OCI-M1 (cell line): ENCODE measurements around the gene GCFC2.

ENCODE experiments used
- DNase-seq: peaks from one replicate; lab custom pipeline; 2025; lab: John Stamatoyannopoulos, UW

Gene GCFC2

DNA sequence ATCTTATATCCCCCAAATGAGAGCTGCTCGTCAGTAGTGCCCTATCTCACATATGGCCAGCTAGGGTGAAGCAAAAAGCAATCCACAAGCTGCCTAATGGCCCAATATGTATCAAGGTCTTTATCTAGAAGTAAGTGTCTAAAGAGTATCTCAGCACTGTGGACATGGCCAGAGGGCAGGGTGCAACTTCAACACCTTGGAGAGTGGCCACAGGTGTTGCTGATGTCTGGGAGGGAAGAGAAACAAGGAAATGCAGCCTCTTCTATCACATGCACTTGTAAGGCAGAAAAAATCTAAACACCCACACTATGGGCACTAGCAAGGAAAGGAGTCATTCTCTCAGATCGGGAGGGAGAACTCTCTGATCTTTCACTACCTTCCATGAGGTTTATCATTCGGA lies 87.8 kb downstream of the GCFC2 start:
- DNase-seq = no peak

GRCh38 chr2:75622500-75622899 lies 88.2 kb downstream of the GCFC2 start:
- DNase-seq = no peak

DNA sequence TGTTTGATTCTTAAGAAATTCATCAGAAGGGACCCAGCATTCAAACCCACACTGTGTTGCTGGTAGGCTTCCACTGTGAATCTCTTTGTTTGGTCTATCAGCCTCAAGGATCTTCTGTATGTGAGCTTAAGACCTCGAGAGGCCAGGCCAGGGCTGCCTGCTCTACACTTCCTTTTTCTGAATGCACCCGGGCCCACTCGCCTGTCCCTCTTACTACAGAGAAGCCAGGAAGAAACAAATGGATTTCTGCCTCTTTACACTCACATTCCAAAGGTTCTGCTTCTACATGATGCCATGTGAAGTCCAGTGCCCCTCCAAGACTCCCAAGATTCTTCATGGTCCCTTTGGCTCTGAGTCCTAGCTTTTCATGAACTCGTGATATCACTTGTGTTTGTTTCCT lies 89.5 kb downstream of the GCFC2 start:
- DNase-seq = peak; percentile 26

DNA sequence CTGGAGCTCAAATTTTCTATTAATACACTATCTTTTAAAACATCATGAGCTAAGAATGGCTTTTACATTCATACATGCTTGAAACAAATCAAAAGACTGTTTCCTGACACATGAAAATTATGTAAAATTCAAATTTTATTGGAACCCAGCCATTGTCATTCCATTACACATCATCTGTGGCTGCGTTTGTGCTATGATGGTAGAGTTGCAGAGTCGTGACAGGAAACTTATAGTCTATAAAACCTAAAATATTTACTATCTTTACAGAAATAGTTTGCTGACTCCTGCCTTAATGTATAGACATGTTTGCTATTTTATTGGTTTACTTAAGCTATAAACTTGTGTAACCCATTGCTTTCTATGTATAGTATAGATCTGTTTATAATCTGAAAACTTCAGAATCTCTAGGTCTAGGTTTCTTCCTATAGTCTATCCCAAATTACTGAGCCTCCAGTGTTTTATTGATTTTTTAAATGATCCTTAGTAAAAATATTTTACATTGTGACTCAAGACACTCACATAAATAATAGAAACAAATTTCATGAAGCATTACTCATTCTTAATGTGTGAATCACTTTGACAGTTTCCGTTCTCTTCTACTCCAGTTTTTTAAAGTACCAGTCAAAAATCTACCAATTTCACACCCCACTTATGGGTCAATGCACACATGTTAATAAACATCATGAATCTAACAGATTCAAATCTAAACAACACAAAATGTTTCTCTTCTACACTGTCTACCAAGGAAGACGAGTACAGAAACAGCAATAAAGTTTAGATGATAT lies 90.6 kb downstream of the GCFC2 start:
- DNase-seq = no peak

GRCh38 chr2:75616933-75617332 lies 93.8 kb downstream of the GCFC2 start:
- DNase-seq = no peak

DNA sequence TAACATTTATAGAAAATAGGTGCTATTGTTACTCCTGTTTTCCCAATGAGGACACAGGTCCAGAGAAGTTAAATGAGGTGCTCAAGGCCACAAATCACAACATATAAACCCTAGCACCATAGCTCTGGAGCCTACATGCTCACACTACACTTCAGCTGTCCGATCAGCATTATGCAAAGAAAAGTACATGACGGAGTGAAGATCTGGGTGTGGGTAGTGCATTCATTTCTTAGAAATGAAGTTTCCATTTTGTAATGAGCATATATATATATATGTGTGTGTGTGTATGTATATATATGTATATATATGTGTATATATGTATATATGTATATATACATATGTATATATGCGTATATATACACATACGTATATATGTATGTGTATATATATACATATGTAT lies 94.3 kb downstream of the GCFC2 start:
- no peak for DNase-seq

- DNase-seq = no peak
These were observed 96.5 kb downstream of the GCFC2 start for GRCh38 chr2:75614162-75614651.

- no peak for DNase-seq
These were observed 97.9 kb downstream of the GCFC2 start for GRCh38 chr2:75612862-75613243.
